ENCODE results near the gene PCNX2.

PCNX2 gene

DNA sequence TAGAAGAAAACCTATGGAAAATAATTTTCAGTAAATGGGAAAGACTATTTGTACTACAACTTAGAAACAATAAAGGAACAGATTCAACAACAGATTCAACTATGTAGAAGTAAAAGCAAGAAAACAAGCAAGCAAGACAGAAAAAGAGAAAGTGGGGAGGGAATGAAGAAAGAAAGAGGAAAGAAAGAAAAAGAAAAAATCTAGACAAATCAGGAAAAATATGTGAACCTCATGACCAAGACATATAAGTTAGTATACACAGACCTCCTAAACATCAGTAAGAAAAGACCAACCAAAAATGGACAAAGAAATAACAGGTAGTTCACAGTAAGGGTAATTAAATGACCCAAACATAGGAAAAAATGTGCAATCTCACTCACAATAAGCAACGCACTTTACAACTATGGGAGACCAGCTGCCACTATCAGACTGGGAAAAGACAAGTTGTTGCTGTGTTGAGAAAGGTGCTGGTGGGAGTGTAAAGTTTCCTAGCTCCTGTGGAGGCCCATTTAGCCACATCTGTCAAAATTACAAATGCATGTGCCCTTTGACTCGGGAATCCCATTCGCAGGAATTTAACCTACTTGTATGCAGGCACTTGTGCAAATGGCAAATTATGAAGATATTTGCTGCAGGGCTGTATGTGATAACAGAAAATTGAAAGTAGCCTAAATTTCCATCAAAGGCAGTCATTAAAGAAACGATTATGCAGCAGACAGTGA, 18.1 kb upstream of the PCNX2 start:
- DNase-seq: no peak

DNA sequence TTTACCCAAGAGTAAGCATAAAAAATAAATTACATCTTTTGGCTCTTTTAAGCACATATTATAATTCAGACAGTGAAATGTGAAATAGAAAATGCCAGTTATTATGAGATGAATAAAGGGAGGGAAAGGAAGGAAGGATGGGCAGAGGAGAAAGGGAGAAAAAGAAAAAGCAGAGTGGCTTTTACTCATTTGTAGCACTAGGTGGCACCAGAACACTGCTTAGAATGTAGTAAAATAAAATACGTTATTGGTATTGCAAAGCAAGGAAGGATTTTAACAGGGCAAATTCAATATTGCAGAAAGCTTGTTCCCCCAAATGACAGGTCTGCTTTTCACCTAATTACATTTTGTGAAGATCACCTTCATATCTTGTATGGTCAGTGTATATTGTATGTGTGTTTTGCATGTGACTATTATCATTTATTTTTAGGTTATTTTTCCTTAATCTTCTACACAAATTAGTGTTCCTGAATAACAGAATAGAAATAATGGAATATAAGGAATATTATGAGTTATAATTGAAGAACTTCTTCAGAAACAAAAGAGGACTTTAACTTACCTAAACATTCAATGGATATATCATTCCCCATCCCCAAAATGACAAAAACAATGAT, 9.1 kb upstream of the PCNX2 start:
- DNase-seq: peak; percentile 67

DNA sequence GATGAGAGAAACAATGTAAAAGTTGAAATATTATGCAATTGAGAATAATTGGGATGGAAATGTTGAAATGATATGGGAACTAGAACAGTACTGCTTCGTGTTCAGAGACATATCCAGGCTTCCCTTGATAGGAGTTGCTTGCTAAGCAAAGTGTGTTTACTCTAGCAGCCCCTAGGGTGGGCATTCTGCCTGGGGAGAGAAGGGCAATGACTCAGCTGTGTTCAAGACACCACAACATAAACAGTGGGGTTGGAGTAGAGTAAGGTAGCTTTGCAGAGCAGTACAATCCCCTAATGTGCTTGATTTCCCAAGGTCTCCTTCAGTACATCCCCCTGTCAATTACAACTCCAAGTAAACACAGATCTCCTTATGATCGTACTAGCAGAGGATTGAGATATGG, 4.8 kb upstream of the PCNX2 start:
- no peak for DNase-seq

DNA sequence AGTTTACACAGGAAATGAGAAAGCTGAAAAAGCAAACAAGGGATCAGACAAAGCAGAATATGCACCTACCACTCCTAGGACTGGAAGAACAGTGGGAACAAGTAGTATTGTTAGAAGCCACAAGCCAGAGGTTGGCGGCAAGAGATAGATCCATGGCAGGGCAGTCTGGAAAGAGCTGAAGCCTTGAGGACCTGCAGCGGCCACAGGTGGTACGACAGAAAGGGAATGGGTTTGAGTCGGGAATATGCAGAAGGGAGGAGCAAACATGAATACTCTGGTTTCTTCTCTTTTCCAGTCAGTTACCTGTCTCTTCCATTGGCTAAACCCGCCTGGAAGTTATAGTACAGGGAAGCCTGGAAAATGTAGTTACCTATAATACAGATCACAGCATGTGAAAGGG, 3.9 kb upstream of the PCNX2 start:
- DNase-seq: no peak

DNA sequence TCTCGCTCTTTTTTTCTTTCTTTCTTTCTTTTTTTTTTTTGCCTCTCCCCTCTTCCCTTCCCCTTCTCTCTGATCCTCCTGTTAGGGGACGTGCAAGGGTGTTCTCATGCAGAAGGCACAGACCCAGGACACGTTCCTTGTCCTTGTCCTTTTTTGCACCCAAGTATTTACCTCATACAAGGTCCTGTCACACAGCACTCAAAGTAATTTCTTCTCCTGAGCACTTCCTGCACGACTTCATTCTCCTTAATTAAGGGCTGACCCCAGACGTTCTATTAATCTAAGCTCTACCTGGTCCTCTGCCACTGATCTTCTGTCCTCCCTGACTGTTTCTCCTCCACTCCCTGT, 424 bp upstream of the PCNX2 start:
- no peak for DNase-seq

DNA sequence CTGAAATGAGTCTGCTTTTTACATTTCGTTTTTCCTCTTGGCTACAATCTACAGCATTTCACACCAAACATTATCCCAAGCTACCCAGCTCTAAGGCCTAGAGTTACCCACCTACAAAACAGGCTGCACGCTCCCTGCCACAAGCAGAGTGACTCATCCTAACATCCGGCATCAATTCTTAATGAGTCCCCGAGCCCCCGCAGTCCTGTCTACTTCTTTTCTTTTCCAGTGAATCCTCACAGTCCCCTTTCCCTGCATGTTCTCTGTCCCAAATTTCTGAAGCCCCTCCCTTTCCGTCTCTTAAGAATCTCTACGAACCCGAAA, 650 bp downstream of the PCNX2 start:
- peak; percentile 50 for DNase-seq

DNA sequence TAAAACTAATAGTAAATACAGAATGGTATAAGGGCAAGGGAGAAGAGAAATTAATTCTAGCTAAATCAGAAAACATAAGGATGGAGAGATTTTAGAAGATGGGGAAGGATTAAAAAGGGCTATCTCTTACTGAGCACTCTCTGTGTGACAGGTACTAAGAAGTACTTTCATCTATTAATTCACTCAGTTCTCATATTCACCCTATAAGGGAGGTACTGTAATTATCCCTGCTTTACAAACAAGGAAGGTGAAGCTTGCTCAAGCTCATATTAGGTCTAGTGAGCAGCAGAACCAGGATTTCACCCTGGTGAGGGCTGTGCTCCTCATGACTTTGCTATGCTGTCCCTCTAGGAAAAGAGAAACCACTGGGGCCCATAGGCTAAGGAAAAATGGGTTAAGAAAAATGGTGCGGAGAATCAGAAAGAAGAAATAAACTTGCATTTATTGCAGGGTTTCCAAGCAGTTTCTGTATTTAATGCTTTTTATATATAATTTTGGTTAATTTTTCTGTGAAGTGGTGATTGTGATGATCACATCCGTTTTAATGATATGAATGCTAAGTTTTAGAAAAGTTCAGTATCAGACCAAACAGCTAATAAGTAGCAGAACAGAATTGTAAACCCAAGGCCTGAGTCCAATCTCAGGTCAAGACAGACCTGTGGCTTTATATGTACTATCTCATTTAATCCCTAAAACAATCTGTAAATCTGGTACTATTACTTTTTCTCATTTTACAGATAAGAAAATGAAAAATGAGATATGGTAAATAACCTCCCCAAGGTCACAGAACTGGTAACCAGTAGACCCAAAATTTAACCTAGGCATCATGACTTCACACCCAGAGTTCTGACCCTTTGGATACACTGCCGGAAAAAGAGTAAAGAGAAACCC, 1.7 kb downstream of the PCNX2 start:
- no peak for DNase-seq

DNA sequence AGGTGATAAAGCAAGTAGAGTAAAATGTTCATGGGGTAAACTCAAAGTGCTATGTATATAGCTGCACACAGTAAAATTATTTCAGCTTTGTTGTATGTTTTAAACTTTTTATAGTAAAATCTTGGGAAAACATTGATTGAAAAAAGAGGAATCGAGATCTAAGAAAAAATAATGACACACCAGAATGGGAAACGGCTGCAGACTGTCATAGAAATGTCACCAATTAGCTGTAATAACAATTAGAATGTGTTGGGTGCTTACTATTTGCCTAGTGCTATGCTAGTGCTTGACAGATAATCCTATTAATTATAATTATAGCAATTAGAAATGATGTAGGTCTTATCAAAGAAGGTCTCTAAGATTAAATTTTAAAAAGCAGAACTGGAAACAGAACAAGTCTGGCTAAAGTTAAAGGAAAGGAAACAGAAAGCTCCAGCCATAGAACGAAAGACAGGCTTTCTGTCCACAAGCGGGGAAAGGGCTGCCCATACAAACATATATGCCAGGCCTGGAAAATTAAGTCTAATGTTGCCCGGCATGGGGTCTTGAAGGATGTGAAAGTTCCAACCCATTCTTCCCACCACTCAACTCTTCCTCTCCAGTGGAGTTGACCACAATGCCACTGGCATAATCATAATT, 5.0 kb downstream of the PCNX2 start:
- DNase-seq: no peak

DNA sequence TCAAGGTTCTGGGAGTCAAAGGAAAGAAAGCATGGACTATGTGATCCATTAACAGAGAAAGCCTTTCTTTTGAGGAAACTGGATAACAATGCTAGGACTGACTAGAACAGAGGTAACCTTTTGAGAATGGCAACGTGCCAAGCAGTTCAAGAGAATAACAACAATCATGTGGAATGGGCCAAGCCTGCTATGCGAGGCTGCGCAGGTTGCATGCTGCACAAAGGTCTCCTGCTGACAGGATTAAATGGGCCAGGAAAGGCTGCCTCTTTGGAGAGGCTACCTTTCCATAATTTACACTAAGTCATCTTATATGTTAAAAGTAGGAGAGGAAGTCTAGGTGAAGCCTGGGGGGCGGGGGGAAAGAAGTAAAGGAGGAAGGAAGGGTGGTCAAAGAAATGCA, 5.8 kb downstream of the PCNX2 start:
- DNase-seq: no peak

DNA sequence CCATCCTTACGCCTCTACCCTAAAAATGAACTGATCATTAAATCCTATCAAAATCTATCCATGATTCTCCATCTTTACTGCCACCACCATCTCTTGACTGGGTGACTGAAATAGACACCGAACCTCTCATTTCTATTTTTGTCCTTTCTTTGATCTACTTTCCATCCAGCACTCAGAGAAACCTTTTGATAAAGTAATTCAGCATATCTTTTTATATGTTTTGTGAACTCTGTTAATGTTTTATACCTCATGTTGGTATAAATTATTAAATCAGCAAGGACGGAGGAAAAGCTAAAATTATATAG, 13.0 kb downstream of the PCNX2 start:
- no peak for DNase-seq

DNA sequence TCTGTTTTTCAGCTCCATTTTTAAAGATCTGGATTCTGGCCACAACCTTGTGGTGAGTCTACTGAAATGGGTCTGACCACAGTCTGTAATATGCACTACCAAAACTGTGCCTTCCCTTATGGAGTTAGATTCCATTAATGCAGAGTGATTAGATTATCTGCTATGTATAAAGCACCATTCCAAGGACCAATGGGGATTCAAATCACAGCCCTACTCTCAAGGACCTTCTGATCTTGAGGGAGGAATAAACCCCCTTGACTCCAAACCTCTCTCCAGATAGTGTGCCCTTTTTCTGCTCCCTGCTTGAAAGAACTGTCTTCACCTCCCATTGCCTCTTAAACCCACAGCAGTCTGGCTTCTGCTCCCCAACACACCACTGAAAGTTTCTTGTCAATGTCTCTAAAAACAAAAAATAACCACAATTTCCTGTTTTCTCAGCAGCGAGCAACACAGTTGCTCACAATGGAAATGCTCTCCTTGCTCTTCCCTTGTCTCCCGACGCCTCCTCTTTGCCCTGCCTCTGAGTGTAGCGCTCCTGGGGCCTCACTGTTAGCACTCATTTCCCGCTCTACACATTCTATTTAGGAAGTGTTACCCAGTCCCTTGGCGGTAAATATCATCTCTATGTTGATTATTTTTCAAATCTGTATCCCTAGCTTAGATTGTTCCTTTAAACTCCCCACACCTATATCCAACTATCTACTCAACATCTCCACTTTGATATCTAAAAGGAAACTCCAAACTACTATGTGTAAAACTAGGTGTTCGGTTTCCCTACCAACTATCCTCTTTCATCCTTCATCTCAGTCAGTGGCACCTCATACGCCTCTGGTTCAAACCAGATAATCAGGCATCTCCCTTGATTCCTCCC, 13.6 kb downstream of the PCNX2 start:
- no peak for DNase-seq

DNA sequence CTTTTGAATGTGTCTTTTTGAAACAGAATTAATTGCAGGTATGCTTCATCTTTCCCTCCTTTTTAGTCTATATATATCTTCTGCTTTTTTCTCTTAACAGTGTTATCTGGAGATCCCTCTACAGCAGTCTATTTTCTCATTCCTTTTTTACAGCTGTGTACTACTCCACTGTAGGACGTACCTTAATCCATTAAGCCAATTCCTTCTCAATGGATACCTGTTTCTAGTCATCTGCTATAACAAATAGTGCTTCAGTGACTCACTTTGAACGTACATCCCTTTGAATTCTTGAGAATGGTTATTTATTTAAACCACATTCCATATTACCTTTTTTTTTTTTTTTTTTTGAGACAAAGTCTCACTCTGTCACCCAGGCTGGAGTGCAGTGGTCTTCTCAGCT, 15.6 kb downstream of the PCNX2 start:
- no peak for DNase-seq

DNA sequence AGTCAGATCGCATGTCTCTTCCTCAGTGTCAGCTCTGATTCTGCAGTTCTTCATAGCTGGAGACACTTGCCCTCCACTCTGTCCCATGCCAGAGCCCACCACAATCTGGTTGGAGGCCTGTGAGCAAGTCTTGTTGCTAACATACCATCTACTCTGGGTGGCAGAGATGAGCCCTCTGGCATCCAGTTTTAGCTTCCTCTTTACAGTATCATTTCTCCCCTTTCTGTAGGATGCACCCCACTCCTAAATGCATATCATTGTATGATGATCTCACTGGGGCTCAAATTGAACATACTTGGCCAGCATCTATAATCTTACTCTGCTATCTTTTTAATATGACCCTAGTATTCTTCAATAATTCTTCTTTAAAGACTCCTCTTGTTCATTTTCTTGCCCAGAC, 16.9 kb downstream of the PCNX2 start:
- DNase-seq: no peak

DNA sequence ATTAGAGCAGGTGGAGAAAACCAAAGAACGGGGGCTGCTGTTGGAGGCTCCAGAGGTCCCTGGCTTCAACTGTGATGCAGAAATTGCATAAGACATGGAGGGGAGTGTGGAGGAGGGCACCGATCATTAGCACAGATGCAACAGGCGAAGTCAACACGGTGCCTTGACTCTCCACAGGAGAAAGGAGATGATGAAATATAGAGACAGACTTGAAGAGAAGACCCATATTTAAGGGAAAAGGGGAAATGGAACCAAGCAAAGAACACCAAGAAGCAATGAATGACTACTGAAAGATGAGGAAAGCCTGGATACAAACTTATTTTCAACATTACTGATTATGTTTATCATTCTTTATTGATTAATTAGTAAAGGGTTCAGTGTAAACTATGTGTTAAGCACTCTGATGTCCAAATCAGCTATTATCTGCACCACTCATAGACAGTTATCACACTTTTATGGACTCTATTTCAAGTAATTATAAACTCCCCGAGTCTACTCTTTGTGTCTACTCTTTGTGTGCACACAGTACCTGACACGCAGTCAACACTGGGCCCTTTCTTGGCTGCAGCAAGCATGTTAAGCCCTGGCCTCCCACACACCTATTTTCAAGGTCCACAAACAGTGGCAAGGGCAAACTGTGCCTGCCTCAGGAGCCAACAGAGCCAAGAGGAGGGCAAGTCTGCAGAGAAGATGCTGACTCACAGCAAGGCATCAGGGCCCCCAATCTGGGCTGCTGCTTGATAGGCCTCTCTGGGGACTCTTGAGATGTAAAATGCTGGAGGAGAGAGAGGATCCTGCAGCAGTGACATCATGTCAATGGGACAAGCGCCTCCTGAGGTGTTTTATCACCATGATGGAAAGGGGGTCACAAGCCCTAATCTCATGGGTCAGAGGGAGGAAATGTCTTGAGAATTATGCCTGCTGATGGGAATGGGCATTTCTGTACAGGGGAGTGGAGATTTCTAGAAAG, 17.6 kb downstream of the PCNX2 start:
- DNase-seq: no peak

DNA sequence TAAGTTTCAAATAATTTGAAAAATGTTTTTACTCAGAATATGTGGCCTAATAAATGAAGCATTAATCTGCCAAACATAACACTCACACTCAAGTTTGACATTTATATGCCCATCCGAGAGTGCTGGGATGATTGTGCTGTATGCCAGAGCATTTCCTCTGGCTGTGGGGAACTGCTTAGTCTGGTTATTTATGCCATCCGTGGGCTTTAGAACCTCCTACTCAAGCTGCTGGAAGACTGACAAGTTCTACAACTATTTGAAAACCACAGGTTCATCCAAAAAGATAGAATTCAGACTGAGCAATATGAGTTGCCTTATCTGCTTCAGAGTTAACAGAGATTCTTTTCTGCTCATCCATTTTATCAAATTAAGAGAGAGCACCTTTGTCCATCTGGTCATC, 25.9 kb downstream of the PCNX2 start:
- no peak for DNase-seq

DNA sequence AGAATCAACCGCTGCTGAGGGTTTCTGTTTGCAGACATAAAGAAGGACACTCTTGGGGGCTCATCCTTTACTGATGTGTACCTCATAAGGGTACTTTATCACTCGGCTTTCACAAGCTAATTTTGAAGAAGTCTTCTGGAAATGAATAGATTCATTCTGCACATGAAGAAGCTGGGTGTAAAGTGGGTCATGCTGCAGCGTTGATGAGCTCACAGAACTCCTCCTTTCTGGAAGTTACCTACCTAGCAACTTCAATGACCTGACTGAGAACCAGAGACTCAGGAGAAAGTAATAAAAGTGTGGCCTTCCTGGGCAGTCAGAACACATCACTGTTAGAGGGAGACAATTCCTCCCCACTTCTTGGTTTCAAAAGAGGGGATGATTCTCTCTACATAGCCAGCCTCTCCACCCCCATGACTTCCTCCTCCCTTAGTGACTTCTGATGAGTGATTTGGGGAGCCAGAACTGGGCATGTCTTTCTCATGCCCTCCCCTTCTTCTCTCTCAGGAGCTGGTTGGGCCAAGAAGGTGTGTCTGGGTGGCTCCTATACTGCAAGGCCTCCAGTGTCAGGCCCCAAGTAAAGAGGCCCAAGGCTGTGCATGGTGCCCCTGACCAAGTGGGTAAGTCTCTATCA, 27.0 kb downstream of the PCNX2 start:
- DNase-seq: no peak

DNA sequence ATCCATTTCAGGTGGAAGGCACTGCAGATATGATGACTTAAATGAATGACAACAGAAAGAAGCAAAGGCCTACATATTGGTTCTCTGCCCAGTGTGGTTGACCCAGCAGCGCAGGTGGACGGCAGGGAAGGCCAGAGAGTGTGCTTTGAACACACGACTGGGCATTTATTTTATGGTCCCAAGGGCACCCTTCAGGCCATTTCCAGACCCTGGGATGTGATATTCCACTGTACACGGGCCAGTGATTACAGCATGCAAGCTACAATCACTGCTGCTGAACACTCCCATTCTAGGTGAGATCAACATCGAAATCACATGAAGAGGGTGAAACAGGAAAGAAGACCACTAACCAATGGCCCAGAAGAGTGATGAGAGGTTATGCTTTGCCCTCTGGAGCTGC, 33.8 kb downstream of the PCNX2 start:
- no peak for DNase-seq

DNA sequence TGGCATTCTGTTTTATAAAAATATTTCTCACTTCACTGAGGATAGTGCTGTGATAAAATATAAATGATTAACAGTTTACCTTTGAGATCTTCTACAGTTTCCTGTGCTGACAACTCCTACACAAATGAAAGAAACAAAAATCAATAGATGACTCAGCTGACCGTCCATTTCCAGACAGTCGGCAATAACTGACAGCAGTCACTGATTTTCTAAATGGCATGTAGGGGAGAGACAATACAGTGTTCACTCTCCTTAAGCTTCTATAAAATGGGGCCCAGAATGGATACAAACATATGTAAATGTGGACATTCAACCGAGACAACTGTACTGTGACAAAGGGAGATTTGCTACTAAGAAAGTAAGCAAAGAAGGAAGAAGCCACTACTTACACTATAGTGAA, 34.3 kb downstream of the PCNX2 start:
- no peak for DNase-seq

DNA sequence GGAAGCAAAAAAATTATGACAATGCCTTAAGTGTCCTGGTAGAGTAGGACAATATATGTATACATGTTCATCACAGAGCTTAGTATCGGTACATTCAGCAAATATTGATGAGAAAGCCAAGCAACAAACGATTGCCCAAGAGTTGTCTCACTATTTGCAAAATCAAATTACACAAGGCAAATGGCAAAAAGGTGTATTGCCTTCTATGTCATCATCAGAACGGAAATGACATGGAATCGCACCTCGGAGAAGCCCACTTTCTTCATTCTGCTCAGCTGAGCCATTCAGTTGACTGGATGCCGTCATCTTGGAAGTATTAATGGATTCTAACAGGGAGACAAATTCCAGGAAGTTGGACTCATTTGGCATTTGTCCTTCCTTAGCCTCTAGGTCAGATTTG, 37.7 kb downstream of the PCNX2 start:
- DNase-seq: no peak

DNA sequence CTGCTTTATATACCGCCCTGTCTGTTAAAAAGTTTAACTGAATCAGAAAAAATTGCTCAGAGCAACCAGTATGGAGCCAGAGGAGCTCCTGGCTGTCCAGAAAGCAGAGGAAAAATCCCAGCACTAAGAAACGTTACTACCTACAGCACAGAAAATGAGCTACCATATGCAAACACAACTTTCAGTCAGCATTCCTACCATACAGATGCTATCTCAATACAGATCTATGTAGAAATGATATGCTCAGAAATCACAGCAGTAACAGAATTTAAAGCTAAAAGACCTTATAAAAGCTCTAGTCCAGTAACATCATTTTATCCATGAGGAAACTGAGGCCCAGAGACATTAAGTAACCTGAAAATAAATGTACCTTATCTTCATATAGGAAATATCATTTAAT, 38.7 kb downstream of the PCNX2 start:
- DNase-seq: no peak

DNA sequence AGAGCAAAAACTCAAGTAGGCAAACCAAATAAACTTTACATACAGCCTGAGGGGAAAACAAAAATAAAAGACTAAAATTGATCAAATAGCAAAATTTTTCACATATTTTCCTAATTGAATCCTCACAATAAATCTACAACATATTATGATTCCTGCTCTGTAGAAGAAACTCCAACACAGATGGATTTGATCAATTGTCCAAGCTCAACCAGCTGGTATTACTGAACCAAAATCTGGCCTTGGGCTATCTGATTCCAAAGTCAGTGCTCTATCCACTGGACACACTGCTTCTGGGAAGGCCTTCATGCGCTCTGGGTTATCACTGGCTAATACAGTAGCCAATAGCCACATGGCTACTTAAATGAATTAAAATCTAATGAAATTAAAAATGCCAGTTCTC, 39.3 kb downstream of the PCNX2 start:
- DNase-seq: no peak

Measured in hematopoietic multipotent progenitor cell treated with erythropoietin and hydrocortisone succinate and interleukin-3 and kit ligand, for 6 days (in vitro differentiated cells).